Keratinocyte (primary cell): ENCODE data around the gene MBD1.

ENCODE experiments used
- CTCF ChIP-seq, 3 experiments: IDR thresholded peaks in 1 of 3; conservative IDR thresholded peaks in 1 of 3; optimal IDR thresholded peaks in 1 of 3; 2 replicates in 2 of 3; 3 replicates in 1 of 3; pipeline versions ENCODE3 to v1.5.1; 2011; ENCODE audit warnings: low read length in 3 of 3, mild to moderate bottlenecking in 3 of 3, moderate library complexity in 2 of 3, control low read depth in 1 of 3, inconsistent platforms in 1 of 3; ENCODE audit not compliant: insufficient read depth in 2 of 3; ENCODE audit errors: extremely low read depth in 1 of 3
- EZH2 ChIP-seq: IDR thresholded peaks from one replicate; pipeline ENCODE4 v1.6.1; 2012; ENCODE audit warnings: inconsistent platforms, mild to moderate bottlenecking, low read length, moderate library complexity

DNA sequence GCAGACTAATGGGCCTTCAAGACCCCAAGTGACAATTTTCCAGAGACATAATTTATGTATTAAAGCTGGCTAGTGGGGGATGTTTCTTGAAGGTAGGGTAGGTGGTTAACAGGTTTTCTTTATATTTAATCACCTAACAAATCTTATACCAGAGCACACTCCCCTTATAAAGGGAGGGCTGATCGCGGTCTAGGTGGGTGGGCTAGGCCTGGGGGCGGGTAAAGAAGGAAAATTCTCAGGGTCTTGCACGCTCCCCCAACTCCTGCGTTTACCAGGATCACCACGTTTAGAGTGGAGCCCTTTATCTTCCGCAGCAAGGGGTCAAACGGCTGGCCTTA lies 26.0 kb upstream of the MBD1 start:
- TF ChIP-seq CTCF (optimal IDR thresholded peaks at IDR 0.05 in 1 of 3, IDR thresholded peaks at IDR 0.05 in 1 of 3, conservative IDR thresholded peaks at IDR 0.05 in 1 of 3; ENCODE audit: extremely low read depth in 1 of 3, insufficient read depth in 2 of 3, low read length in 3 of 3) (no peak), EZH2 (no peak)
